ENCODE data around the gene XPR1.
"Not testable (repeated sequence)": the region's sequence is repeated elsewhere in the genome, so short reads cannot be mapped to it uniquely, and the experiment has no call there.

GRCh38 chr1:180645261-180645660 lies 13.4 kb downstream of the XPR1 start:
- TF ChIP-seq CTCF (IDR thresholded peaks at IDR 0.05; ENCODE audit: insufficient read depth, low read depth, low read length); EZH2 (IDR thresholded peaks at IDR 0.05; ENCODE audit: insufficient read depth, low read length): not testable (repeated sequence)
